Measurements from ENCODE around the gene ARMS2.

DNA sequence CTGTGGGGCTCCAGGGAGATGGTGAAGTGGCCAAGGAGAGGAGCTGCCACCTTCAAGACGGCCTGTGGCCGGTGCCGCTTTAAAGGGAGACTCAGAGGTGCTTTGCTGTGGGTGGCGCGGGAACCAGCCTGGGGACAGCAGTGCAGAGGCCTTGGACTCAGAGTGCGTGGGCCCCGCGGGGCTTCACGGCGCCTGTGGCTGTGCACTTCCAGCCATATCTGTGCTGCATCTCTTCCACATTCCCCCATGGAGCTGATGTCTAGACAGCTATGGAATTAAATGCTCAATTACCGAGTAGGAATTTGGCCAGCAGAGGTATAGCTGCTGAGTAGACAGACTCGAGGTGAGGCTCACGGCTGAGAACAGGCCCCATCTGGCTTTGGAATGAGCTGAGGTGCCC lies 48.6 kb downstream of the ARMS2 start:
- TF ChIP-seq JUND (IDR thresholded peaks at IDR 0.05) (no peak), USF2 (IDR thresholded peaks at IDR 0.05; ENCODE audit: borderline replicate concordance, low read depth, low read length) (no peak), CHD2 (IDR thresholded peaks at IDR 0.05; ENCODE audit: low read length, partially characterized antibody) (no peak), RAD21 (IDR thresholded peaks at IDR 0.05; ENCODE audit: low read length) (no peak), GABPA (IDR thresholded peaks at IDR 0.05; ENCODE audit: low read depth) (no peak), POLR2AphosphoS5 (IDR thresholded peaks at IDR 0.05; ENCODE audit: low read depth, low read length) (no peak), ELF1 (IDR thresholded peaks at IDR 0.05) (no peak), YY1 (IDR thresholded peaks at IDR 0.05; ENCODE audit: low read depth) (no peak), TAF1 (IDR thresholded peaks at IDR 0.05; ENCODE audit: borderline replicate concordance, low read depth, low read length) (no peak), EZH2phosphoT487 (IDR thresholded peaks at IDR 0.05; ENCODE audit: borderline replicate concordance, low read depth) (no peak), SMC3 (IDR thresholded peaks at IDR 0.05; ENCODE audit: low read depth, low read length) (no peak)
- TF ChIP-seq, protein P1, sequence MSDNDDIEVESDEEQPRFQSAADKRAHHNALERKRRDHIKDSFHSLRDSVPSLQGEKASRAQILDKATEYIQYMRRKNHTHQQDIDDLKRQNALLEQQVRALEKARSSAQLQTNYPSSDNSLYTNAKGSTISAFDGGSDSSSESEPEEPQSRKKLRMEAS (IDR thresholded peaks at IDR 0.05; ENCODE audit: low read depth), result no peak
- TF ChIP-seq, protein P2, sequence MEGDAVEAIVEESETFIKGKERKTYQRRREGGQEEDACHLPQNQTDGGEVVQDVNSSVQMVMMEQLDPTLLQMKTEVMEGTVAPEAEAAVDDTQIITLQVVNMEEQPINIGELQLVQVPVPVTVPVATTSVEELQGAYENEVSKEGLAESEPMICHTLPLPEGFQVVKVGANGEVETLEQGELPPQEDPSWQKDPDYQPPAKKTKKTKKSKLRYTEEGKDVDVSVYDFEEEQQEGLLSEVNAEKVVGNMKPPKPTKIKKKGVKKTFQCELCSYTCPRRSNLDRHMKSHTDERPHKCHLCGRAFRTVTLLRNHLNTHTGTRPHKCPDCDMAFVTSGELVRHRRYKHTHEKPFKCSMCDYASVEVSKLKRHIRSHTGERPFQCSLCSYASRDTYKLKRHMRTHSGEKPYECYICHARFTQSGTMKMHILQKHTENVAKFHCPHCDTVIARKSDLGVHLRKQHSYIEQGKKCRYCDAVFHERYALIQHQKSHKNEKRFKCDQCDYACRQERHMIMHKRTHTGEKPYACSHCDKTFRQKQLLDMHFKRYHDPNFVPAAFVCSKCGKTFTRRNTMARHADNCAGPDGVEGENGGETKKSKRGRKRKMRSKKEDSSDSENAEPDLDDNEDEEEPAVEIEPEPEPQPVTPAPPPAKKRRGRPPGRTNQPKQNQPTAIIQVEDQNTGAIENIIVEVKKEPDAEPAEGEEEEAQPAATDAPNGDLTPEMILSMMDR (IDR thresholded peaks at IDR 0.05), result no peak
